Uterus (tissue), 4 donors: ENCODE measurements around the gene TIPARP. TPM values are rescaled to one million over a fixed set of nuclear protein-coding genes. Genes with fewer than 3 reads are reported as not detected.
"Not testable (repeated sequence)": the region's sequence is repeated elsewhere in the genome, so short reads cannot be mapped to it uniquely, and the experiment has no call there.

Experiments
- DNase-seq, 2 donors: peaks; one replicate each; pipeline ENCODE4 v3.0.0-alpha.2; 2019 to 2020
- H3K27ac ChIP-seq, 2 donors: fragments of 200-600 bp; sonication (generic); 1 replicate in 1 of 2; 2 replicates in 1 of 2; pipeline ENCODE4 v1.5.1; 2016 to 2018
- H3K27me3 ChIP-seq, 2 donors: fragments of 200-600 bp; sonication (generic); one replicate each; pipeline ENCODE4 v1.5.1; 2018 to 2019; ENCODE audit warnings: control low read depth in 1 of 2
- H3K36me3 ChIP-seq, 2 donors: fragments of 200-600 bp; sonication (generic); one replicate each; pipeline ENCODE4 v1.5.1; 2019; ENCODE audit warnings: control low read depth in 1 of 2
- H3K4me1 ChIP-seq, 2 donors: fragments of 200-600 bp; sonication (generic); one replicate each; pipeline ENCODE4 v1.5.1; 2018 to 2019; ENCODE audit warnings: control low read depth in 1 of 2
- H3K4me3 ChIP-seq, 2 donors: fragments of 200-600 bp; sonication (generic); 1 replicate in 1 of 2; 2 replicates in 1 of 2; pipeline ENCODE4 v1.5.1; 2018 to 2019; ENCODE audit warnings: mild to moderate bottlenecking in 1 of 2
- H3K9me3 ChIP-seq, 2 donors: fragments of 200-600 bp; sonication (generic); one replicate each; pipeline ENCODE4 v1.5.1; 2019; ENCODE audit warnings: control low read depth in 1 of 2
- CTCF ChIP-seq, 4 experiments: fragments of 200-600 bp in 2 of 4; fragments of 450-650 bp in 2 of 4; sonication (generic) in 2 of 4; IDR thresholded peaks; one replicate each; pipeline ENCODE4 v1.5.1; 2016 to 2019; ENCODE audit warnings: antibody characterized with exemption in 4 of 4, mild to moderate bottlenecking in 2 of 4, moderate library complexity in 1 of 4
- POLR2A ChIP-seq, 2 donors: fragments of 450-650 bp; IDR thresholded peaks; one replicate each; pipeline ENCODE4 v1.6.1; 2016; ENCODE audit warnings: antibody characterized with exemption in 2 of 2, mild to moderate bottlenecking in 1 of 2, moderate library complexity in 1 of 2
- intact Hi-C: fragments of 100-400 bp; cut with DNase I; formaldehyde crosslinking; loops from one replicate; pipeline ENCODE4 v1.15.1; 2023; ENCODE audit warnings: low total_unique reads
- total RNA-seq, 4 donors: library from RNA; depleted of rRNA in 3 of 4; stranded (reverse); fragments of >200 nt in 3 of 4; gene quantifications; one replicate each; pipeline versions ENCODE4 v1.1.0 to v1.2.4, GENCODE V29; 2014 to 2023
- donor health status: DM: yes; HTN: yes; CAD: no.

TIPARP gene
- total RNA-seq, 4 donors from 2014 or later = 17.9 to 58.5 (median 52.5) TPM

DNA sequence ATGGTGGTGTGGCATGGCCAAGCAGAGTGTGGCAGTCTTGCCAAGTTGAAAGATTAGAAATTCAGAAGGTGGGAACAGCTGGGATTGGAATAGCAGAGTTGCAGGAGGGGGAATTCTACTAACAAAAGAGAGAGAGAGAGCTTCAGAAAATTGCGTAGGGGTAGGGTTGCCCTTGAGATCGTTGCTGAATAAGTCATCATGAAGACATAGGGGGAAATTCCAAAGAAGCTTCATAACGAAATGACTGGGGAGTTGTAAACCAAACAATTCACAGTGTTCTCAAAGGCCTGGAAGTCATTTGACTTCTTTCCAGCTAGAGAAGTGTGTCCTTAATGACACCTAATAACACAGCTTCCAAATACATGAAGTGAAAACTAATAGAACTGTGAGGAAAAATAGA, 26.3 kb upstream of the TIPARP start:
- peaks cover 0 to 5% of the 10 kb centered on the region in 2 donors for H3K4me1 ChIP-seq
- no peak overlapping the region for H3K27ac ChIP-seq
- DNase-seq = no peak
- no peaks in the 10 kb centered on the region for H3K36me3 ChIP-seq
- TF ChIP-seq POLR2A (IDR thresholded peaks at IDR 0.05) (no peak), CTCF (IDR thresholded peaks at IDR 0.05) (no peak)
- intact Hi-C loops = no loop called here
- no peak overlapping the region for H3K4me3 ChIP-seq
- no peaks in the 10 kb centered on the region for H3K9me3 ChIP-seq
- no peaks in the 10 kb centered on the region for H3K27me3 ChIP-seq

DNA sequence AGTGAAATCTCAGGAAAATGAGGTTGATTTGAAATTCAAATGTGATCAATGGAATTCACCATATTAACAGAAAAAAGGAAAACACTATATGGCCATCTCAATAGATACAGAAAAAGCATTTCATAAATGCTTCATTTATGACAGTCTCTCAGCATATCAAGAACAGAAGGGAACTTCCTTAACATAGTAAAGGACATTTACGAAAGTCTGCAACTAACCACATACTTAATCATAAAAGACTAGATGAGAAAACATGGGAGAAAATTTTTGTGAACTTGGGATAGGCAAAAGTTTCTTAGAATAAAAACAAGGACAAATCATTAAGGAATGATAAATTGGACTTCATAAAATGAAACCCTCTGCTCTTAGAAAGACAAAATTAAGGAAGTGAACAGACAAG, 24.7 kb upstream of the TIPARP start:
- no peak overlapping the region for H3K27ac ChIP-seq
- DNase-seq = no peak
- no peaks in the 10 kb centered on the region for H3K9me3 ChIP-seq
- H3K36me3 ChIP-seq = no peaks in the 10 kb centered on the region
- H3K4me3 ChIP-seq = no peak overlapping the region
- H3K27me3 ChIP-seq = no peaks in the 10 kb centered on the region
- intact Hi-C loops = no loop called here
- no peak for TF ChIP-seq POLR2A (IDR thresholded peaks at IDR 0.05)
- TF ChIP-seq CTCF (IDR thresholded peaks at IDR 0.05) = no peak
- no peaks in the 10 kb centered on the region for H3K4me1 ChIP-seq

GRCh38 chr3:156652661-156653060, 21.7 kb upstream of the TIPARP start:
- H3K36me3 ChIP-seq, intact Hi-C loops, DNase-seq, H3K27me3 ChIP-seq, H3K4me1 ChIP-seq, H3K9me3 ChIP-seq, H3K4me3 ChIP-seq, H3K27ac ChIP-seq: not testable (repeated sequence)

- H3K27me3 ChIP-seq = no peaks in the 10 kb centered on the region
- H3K4me1 ChIP-seq = no peaks in the 10 kb centered on the region
These were observed 19.6 kb upstream of the TIPARP start for GRCh38 chr3:156654834-156655233.

GRCh38 chr3:156655819-156656550, 18.4 kb upstream of the TIPARP start:
- no peak overlapping the region for H3K4me3 ChIP-seq
- no peak for TF ChIP-seq POLR2A (IDR thresholded peaks at IDR 0.05)
- TF ChIP-seq CTCF (IDR thresholded peaks at IDR 0.05) = no peak
- no peaks in the 10 kb centered on the region for H3K27me3 ChIP-seq
- no peak overlapping the region for H3K27ac ChIP-seq
- no peak for DNase-seq
- H3K4me1 ChIP-seq = no peaks in the 10 kb centered on the region
- H3K9me3 ChIP-seq = no peaks in the 10 kb centered on the region
- no peaks in the 10 kb centered on the region for H3K36me3 ChIP-seq
- intact Hi-C loops = no loop called here

More at GRCh38 chr3:156654834-156655233, 19.6 kb upstream of the TIPARP start:
- Histone ChIP-seq H3K4me3 (no peak overlapping the region), H3K9me3 (no peaks in the 10 kb centered on the region), H3K36me3 (no peaks in the 10 kb centered on the region), H3K27ac (no peak overlapping the region)
- DNase-seq = no peak
- TF ChIP-seq POLR2A (IDR thresholded peaks at IDR 0.05) (no peak), CTCF (IDR thresholded peaks at IDR 0.05) (no peak)
- intact Hi-C loops = no loop called here
